ENCODE data around the gene ADCYAP1R1. TPM values are rescaled to one million over a fixed set of nuclear protein-coding genes. Genes with fewer than 3 reads are reported as not detected.

The ADCYAP1R1 gene
- total RNA-seq, 2 donors from 2014 or later, result 0.86 to 3.1 TPM

GRCh38 chr7:31078363-31078990 lies 26.4 kb downstream of the ADCYAP1R1 start:
- no peak for DNase-seq (ENCODE audit: low spot score)
- Histone ChIP-seq H3K27ac (no peak overlapping the region), H3K9me3 (no peaks in the 10 kb centered on the region), H3K4me3 (no peak overlapping the region), H3K27me3 (no peaks in the 10 kb centered on the region), H3K4me1 (peaks cover 0 to 15% of the 10 kb centered on the region in 2 donors), H3K36me3 (no peaks in the 10 kb centered on the region)
- no peak for TF ChIP-seq CTCF (IDR thresholded peaks at IDR 0.05)

- Histone ChIP-seq H3K4me1 (peaks cover 0 to 15% of the 10 kb centered on the region in 2 donors), H3K36me3 (no peaks in the 10 kb centered on the region), H3K27ac (no peak overlapping the region), H3K27me3 (no peaks in the 10 kb centered on the region), H3K9me3 (no peaks in the 10 kb centered on the region), H3K4me3 (no peak overlapping the region)
- no peak for DNase-seq (ENCODE audit: low spot score)
- TF ChIP-seq CTCF (IDR thresholded peaks at IDR 0.05), result no peak
Measured at GRCh38 chr7:31079126-31079823, 27.2 kb downstream of the ADCYAP1R1 start.

- no peaks in the 10 kb centered on the region for H3K9me3 ChIP-seq
- no peak for DNase-seq (ENCODE audit: low spot score)
- H3K4me1 ChIP-seq, result peaks cover 0 to 12% of the 10 kb centered on the region in 2 donors
- no peak overlapping the region for H3K27ac ChIP-seq
- H3K36me3 ChIP-seq, result no peaks in the 10 kb centered on the region
- TF ChIP-seq CTCF (IDR thresholded peaks at IDR 0.05), result no peak
- no peaks in the 10 kb centered on the region for H3K27me3 ChIP-seq
- H3K4me3 ChIP-seq, result no peak overlapping the region
Measured at GRCh38 chr7:31079824-31080511, 27.9 kb downstream of the ADCYAP1R1 start.

GRCh38 chr7:31080763-31081162 lies 28.7 kb downstream of the ADCYAP1R1 start:
- DNase-seq (ENCODE audit: low spot score), result no peak
- H3K4me3 ChIP-seq, result no peak overlapping the region
- TF ChIP-seq CTCF (IDR thresholded peaks at IDR 0.05), result no peak
- no peak overlapping the region for H3K27ac ChIP-seq
- H3K36me3 ChIP-seq, result no peaks in the 10 kb centered on the region
- no peaks in the 10 kb centered on the region for H3K27me3 ChIP-seq
- H3K4me1 ChIP-seq, result peaks cover 0 to 12% of the 10 kb centered on the region in 2 donors
- H3K9me3 ChIP-seq, result no peaks in the 10 kb centered on the region

- Histone ChIP-seq H3K4me3 (no peak overlapping the region), H3K9me3 (no peaks in the 10 kb centered on the region), H3K4me1 (peaks cover 0 to 12% of the 10 kb centered on the region in 2 donors), H3K27me3 (no peaks in the 10 kb centered on the region), H3K27ac (no peak overlapping the region), H3K36me3 (no peaks in the 10 kb centered on the region)
- DNase-seq (ENCODE audit: low spot score), result no peak
- no peak for TF ChIP-seq CTCF (IDR thresholded peaks at IDR 0.05)
Measured at GRCh38 chr7:31082017-31082416, 29.9 kb downstream of the ADCYAP1R1 start.

Measured in right atrium auricular region (tissue), 2 donors.